GM23338 (cell line): ENCODE measurements around the gene TTC28. TPM values are rescaled to one million over a fixed set of nuclear protein-coding genes. Genes with fewer than 3 reads are reported as not detected.

Source experiments
- ATAC-seq: fragments of 200-7000 bp; cut with Tn5 transposase; 3 replicates; pipeline ENCODE4 v1.9.1; 2020
- DNase-seq: peaks from one replicate; pipeline ENCODE4 v3.0.0-alpha.2; 2015; ENCODE audit warnings: low spot score
- H2AFZ ChIP-seq: fragments of 200-600 bp; sonication (generic); 2 replicates; pipeline ENCODE4 v1.8.0; 2016; ENCODE audit warnings: antibody characterized with exemption, mild to moderate bottlenecking, moderate library complexity
- H3F3A ChIP-seq: fragments of 200-600 bp; sonication (generic); replicated peaks from 2 replicates; pipeline ENCODE4 v1.8.0; 2017; ENCODE audit warnings: antibody characterized with exemption, mixed run types, low read depth
- H3K27ac ChIP-seq: fragments of 200-600 bp; sonication (generic); 2 replicates; pipeline ENCODE4 v1.6.1; 2016; ENCODE audit warnings: low read depth
- H3K27me3 ChIP-seq: fragments of 200-600 bp; sonication (generic); 2 replicates; pipeline ENCODE4 v1.8.0; 2016; ENCODE audit warnings: mild to moderate bottlenecking, mixed run types, moderate library complexity; ENCODE audit not compliant: insufficient read depth
- H3K36me3 ChIP-seq: fragments of 200-600 bp; sonication (generic); 2 replicates; pipeline ENCODE4 v1.8.0; 2016; ENCODE audit warnings: mild to moderate bottlenecking; ENCODE audit not compliant: insufficient read depth
- H3K4me1 ChIP-seq: fragments of 200-600 bp; sonication (generic); 2 replicates; pipeline ENCODE4 v1.8.0; 2016; ENCODE audit warnings: mild to moderate bottlenecking, moderate library complexity; ENCODE audit not compliant: insufficient read depth
- H3K4me2 ChIP-seq: fragments of 200-600 bp; sonication (generic); 2 replicates; pipeline ENCODE4 v1.7.1; 2017; ENCODE audit warnings: mixed run types
- H3K4me3 ChIP-seq: fragments of 200-600 bp; sonication (generic); 2 replicates; pipeline ENCODE4 v1.6.1; 2016; ENCODE audit warnings: mixed run types
- H3K79me2 ChIP-seq: fragments of 200-600 bp; sonication (generic); replicated peaks from 2 replicates; pipeline ENCODE4 v1.8.0; 2017; ENCODE audit warnings: mild to moderate bottlenecking; ENCODE audit not compliant: insufficient read depth
- H3K9me2 ChIP-seq: fragments of 200-600 bp; sonication (generic); 2 replicates; pipeline ENCODE4 v1.8.0; 2017; ENCODE audit not compliant: insufficient read depth
- H4K20me1 ChIP-seq: fragments of 200-600 bp; sonication (generic); replicated peaks from 2 replicates; pipeline ENCODE4 v1.8.0; 2017; ENCODE audit warnings: mild to moderate bottlenecking; ENCODE audit not compliant: insufficient read depth
- H3K27ac Mint-ChIP-seq: 2 replicates; pipeline ENCODE4 v1.8.0; 2020; ENCODE audit warnings: inconsistent platforms, mild to moderate bottlenecking, moderate library complexity, mixed read lengths
- H3K27me3 Mint-ChIP-seq: 3 replicates; pipeline ENCODE4 v1.8.0; 2022; ENCODE audit warnings: low read depth, mild to moderate bottlenecking, moderate library complexity, mixed read lengths, inconsistent platforms; ENCODE audit not compliant: insufficient read depth, poor library complexity
- H3K36me3 Mint-ChIP-seq: 3 replicates; pipeline ENCODE4 v1.8.0; 2021; ENCODE audit warnings: low read depth, mild to moderate bottlenecking, inconsistent platforms, moderate library complexity, mixed read lengths
- H3K4me1 Mint-ChIP-seq: 3 replicates; pipeline ENCODE4 v1.8.0; 2020; ENCODE audit warnings: mild to moderate bottlenecking, inconsistent platforms, mixed read lengths
- H3K4me3 Mint-ChIP-seq: 3 replicates; pipeline ENCODE4 v1.8.0; 2021; ENCODE audit warnings: moderate library complexity, mild to moderate bottlenecking, inconsistent platforms, mixed read lengths
- H3K9me3 Mint-ChIP-seq: 3 replicates; pipeline ENCODE4 v1.8.0; 2020; ENCODE audit warnings: moderate library complexity, mild to moderate bottlenecking, inconsistent platforms, mixed read lengths
- CREB1 ChIP-seq: fragments of 250-450 bp; sonication (Bioruptor Pico); IDR thresholded peaks from 2 replicates; pipeline ENCODE4 v1.5.0; 2020; ENCODE audit warnings: low read depth, mild to moderate bottlenecking, moderate library complexity
- CTCF ChIP-seq, 2 experiments: fragments of 200-600 bp in 1 of 2; sonication (generic) in 1 of 2; conservative IDR thresholded peaks; 2 replicates each; pipeline versions ENCODE4 v1.5.1 to v1.6.1; 2016 to 2017; ENCODE audit warnings: antibody characterized with exemption in 2 of 2, low read depth in 2 of 2, mild to moderate bottlenecking in 2 of 2, moderate library complexity in 1 of 2
- EZH2 ChIP-seq: fragments of 200-600 bp; sonication (generic); IDR thresholded peaks from one replicate; pipeline ENCODE4 v1.8.0; 2017; ENCODE audit warnings: antibody characterized with exemption, mild to moderate bottlenecking, low read depth; ENCODE audit not compliant: unreplicated experiment
- EZH2phosphoT487 ChIP-seq: fragments of 200-600 bp; sonication (generic); IDR thresholded peaks from one replicate; pipeline ENCODE4 v1.8.1; 2018; ENCODE audit warnings: antibody characterized with exemption; ENCODE audit not compliant: unreplicated experiment
- JUNB ChIP-seq: IDR thresholded peaks from one replicate; pipeline ENCODE4 v1.6.1; 2016; ENCODE audit warnings: antibody characterized with exemption; ENCODE audit not compliant: unreplicated experiment
- NANOG ChIP-seq: IDR thresholded peaks from 2 replicates; pipeline ENCODE4 v1.6.1; 2016; ENCODE audit warnings: antibody characterized with exemption, borderline replicate concordance
- POLR2AphosphoS5 ChIP-seq: IDR thresholded peaks from 2 replicates; pipeline ENCODE4 v1.6.1; 2016; ENCODE audit warnings: antibody characterized with exemption, low read depth
- REST ChIP-seq: IDR thresholded peaks from one replicate; pipeline ENCODE4 v1.6.1; 2018; ENCODE audit warnings: antibody characterized with exemption; ENCODE audit not compliant: unreplicated experiment
- STAT1 ChIP-seq: IDR thresholded peaks from one replicate; pipeline ENCODE4 v1.6.1; 2016; ENCODE audit warnings: antibody characterized with exemption; ENCODE audit not compliant: unreplicated experiment
- ZNF114 ChIP-seq: fragments of 250-450 bp; sonication (Bioruptor Pico); IDR thresholded peaks from 2 replicates; pipeline ENCODE4 v1.5.0; 2020; ENCODE audit warnings: mild to moderate bottlenecking, moderate library complexity
- ZNF331 ChIP-seq: fragments of 250-450 bp; sonication (Bioruptor Pico); IDR thresholded peaks from 2 replicates; pipeline ENCODE4 v1.5.0; 2020; ENCODE audit warnings: low read depth, mild to moderate bottlenecking, moderate library complexity
- polyA plus RNA-seq: library from polyadenylated mRNA; unstranded; fragments of >200 nt; fragmentation: Nextera tagmentation; extraction: Ambion mirVana; gene quantifications from 2 replicates; pipeline ENCODE4 v1.2.1, GENCODE V29; 2016
- total RNA-seq: library from RNA; depleted of rRNA; stranded (reverse); fragments of >200 nt; shearing (Covaris generic); gene quantifications from 2 replicates; pipeline ENCODE4 v1.2.3, GENCODE V29; 2014
- TF ChIP-seq, protein P1 (sequence below): fragments of 250-450 bp; sonication (Bioruptor Pico); IDR thresholded peaks from 2 replicates; pipeline ENCODE4 v1.5.0; 2020; ENCODE audit warnings: mild to moderate bottlenecking, moderate library complexity
- TF ChIP-seq, protein P2 (sequence below): IDR thresholded peaks from 2 replicates; pipeline ENCODE4 v1.6.1; 2016; ENCODE audit warnings: antibody characterized with exemption

Gene TTC28
- total and polyA plus RNA-seq, 2 experiments from 2014 or later, result 4.5 to 16.1 TPM

GRCh38 chr22:28500006-28500405 lies 179.6 kb downstream of the TTC28 start:
- no peak for DNase-seq
- Histone ChIP-seq H2AFZ (no peak overlapping the region), H3K4me1 (no peaks in the 10 kb centered on the region), H3K4me2 (no peak overlapping the region), H3K79me2 (no peaks in the 10 kb centered on the region), H3K36me3 (no peaks in the 10 kb centered on the region), H3K27me3 (no peaks in the 10 kb centered on the region), H3K9me2 (no peaks in the 10 kb centered on the region), H3K27ac (no peak overlapping the region), H4K20me1 (no peaks in the 10 kb centered on the region), H3K4me3 (no peak overlapping the region), H3F3A (no peaks in the 10 kb centered on the region)
- Mint-ChIP-seq H3K9me3 (no peaks in the 10 kb centered on the region), H3K4me3 (no peak overlapping the region), H3K36me3 (no peaks in the 10 kb centered on the region), H3K4me1 (no peaks in the 10 kb centered on the region), H3K27me3 (no peaks in the 10 kb centered on the region), H3K27ac (no peak overlapping the region)
- TF ChIP-seq EZH2, result no peak
- TF ChIP-seq CREB1, result no peak
- TF ChIP-seq REST, result no peak
- TF ChIP-seq ZNF331, result no peak
- TF ChIP-seq, protein P1, sequence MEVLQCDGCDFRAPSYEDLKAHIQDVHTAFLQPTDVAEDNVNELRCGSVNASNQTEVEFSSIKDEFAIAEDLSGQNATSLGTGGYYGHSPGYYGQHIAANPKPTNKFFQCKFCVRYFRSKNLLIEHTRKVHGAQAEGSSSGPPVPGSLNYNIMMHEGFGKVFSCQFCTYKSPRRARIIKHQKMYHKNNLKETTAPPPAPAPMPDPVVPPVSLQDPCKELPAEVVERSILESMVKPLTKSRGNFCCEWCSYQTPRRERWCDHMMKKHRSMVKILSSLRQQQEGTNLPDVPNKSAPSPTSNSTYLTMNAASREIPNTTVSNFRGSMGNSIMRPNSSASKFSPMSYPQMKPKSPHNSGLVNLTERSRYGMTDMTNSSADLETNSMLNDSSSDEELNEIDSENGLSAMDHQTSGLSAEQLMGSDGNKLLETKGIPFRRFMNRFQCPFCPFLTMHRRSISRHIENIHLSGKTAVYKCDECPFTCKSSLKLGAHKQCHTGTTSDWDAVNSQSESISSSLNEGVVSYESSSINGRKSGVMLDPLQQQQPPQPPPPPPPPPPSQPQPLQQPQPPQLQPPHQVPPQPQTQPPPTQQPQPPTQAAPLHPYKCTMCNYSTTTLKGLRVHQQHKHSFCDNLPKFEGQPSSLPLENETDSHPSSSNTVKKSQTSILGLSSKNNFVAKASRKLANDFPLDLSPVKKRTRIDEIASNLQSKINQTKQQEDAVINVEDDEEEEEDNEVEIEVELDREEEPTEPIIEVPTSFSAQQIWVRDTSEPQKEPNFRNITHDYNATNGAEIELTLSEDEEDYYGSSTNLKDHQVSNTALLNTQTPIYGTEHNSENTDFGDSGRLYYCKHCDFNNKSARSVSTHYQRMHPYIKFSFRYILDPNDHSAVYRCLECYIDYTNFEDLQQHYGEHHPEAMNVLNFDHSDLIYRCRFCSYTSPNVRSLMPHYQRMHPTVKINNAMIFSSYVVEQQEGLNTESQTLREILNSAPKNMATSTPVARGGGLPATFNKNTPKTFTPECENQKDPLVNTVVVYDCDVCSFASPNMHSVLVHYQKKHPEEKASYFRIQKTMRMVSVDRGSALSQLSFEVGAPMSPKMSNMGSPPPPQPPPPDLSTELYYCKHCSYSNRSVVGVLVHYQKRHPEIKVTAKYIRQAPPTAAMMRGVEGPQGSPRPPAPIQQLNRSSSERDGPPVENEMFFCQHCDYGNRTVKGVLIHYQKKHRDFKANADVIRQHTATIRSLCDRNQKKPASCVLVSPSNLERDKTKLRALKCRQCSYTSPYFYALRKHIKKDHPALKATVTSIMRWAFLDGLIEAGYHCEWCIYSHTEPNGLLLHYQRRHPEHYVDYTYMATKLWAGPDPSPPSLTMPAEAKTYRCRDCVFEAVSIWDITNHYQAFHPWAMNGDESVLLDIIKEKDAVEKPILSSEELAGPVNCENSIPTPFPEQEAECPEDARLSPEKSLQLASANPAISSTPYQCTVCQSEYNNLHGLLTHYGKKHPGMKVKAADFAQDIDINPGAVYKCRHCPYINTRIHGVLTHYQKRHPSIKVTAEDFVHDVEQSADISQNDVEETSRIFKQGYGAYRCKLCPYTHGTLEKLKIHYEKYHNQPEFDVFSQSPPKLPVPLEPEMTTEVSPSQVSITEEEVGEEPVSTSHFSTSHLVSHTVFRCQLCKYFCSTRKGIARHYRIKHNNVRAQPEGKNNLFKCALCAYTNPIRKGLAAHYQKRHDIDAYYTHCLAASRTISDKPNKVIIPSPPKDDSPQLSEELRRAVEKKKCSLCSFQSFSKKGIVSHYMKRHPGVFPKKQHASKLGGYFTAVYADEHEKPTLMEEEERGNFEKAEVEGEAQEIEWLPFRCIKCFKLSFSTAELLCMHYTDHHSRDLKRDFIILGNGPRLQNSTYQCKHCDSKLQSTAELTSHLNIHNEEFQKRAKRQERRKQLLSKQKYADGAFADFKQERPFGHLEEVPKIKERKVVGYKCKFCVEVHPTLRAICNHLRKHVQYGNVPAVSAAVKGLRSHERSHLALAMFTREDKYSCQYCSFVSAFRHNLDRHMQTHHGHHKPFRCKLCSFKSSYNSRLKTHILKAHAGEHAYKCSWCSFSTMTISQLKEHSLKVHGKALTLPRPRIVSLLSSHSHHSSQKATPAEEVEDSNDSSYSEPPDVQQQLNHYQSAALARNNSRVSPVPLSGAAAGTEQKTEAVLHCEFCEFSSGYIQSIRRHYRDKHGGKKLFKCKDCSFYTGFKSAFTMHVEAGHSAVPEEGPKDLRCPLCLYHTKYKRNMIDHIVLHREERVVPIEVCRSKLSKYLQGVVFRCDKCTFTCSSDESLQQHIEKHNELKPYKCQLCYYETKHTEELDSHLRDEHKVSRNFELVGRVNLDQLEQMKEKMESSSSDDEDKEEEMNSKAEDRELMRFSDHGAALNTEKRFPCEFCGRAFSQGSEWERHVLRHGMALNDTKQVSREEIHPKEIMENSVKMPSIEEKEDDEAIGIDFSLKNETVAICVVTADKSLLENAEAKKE (CRISPR knock-in tag), result no peak
- TF ChIP-seq NANOG, result no peak
- TF ChIP-seq, protein P2, sequence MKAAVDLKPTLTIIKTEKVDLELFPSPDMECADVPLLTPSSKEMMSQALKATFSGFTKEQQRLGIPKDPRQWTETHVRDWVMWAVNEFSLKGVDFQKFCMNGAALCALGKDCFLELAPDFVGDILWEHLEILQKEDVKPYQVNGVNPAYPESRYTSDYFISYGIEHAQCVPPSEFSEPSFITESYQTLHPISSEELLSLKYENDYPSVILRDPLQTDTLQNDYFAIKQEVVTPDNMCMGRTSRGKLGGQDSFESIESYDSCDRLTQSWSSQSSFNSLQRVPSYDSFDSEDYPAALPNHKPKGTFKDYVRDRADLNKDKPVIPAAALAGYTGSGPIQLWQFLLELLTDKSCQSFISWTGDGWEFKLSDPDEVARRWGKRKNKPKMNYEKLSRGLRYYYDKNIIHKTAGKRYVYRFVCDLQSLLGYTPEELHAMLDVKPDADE, result no peak
- TF ChIP-seq JUNB, result no peak
- no peak for TF ChIP-seq ZNF114 (CRISPR knock-in tag)
- no peak for TF ChIP-seq POLR2AphosphoS5
- no peak for TF ChIP-seq STAT1
- TF ChIP-seq CTCF (conservative IDR thresholded peaks at IDR 0.05; ENCODE audit: low read depth in 2 of 2), result no peak
- TF ChIP-seq EZH2phosphoT487, result no peak
- no peak for ATAC-seq
